ENCODE measurements around the gene MYPN.

The MYPN gene

DNA sequence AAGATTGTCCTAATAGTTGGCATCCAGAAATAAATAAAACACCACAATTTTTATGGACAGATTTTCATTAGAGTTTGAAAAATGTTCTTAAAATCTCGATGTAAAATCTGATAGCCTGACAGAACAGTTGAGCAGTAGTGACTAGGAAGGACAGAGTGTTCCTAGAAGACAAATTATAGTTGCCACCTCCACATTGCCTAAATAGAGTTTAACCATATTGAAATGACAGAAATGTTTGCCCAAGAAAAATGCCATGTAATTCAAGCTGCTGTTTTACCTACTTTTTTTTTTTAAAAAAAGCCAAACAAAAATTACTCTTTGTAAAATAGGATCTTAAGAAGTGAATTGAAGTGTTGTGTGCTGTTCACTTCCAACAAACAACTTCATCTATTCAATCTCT lies 25.3 kb upstream of the MYPN start:
- Mint-ChIP-seq H3K27ac (no peak overlapping the region), H3K9me3 (no peaks in the 10 kb centered on the region), H3K36me3 (ENCODE audit: low read depth) (no peaks in the 10 kb centered on the region), H3K4me3 (no peak overlapping the region), H3K27me3 (peaks cover 6% of the 10 kb centered on the region), H3K4me1 (peaks cover 4% of the 10 kb centered on the region)
- ATAC-seq (no peak), DNase-seq (no peak)

DNA sequence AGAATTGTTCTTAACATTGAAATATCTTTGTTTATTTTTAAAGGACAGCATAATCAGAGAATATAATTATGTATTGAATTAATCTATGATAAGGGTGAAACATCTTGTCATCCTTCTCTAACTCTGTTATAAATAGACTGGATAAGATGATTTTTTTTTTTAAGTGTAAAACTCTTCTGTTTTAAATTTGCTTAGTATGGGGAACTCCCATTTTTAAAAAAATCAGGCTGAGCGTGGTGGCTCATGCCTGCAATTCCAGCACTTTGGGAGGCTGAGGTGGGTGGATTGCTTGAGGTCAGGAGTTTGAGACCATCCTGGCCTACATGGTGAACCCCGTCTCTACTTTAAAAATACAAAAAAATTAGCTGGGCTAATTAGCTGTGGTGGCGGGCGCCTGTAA lies 24.8 kb upstream of the MYPN start:
- H3K4me1 Mint-ChIP-seq = peaks cover 4% of the 10 kb centered on the region
- no peaks in the 10 kb centered on the region for H3K9me3 Mint-ChIP-seq
- peaks cover 6% of the 10 kb centered on the region for H3K27me3 Mint-ChIP-seq
- H3K4me3 Mint-ChIP-seq = no peak overlapping the region
- ATAC-seq (no peak), DNase-seq (no peak)
- no peaks in the 10 kb centered on the region for H3K36me3 Mint-ChIP-seq (ENCODE audit: low read depth)
- H3K27ac Mint-ChIP-seq = no peak overlapping the region

DNA sequence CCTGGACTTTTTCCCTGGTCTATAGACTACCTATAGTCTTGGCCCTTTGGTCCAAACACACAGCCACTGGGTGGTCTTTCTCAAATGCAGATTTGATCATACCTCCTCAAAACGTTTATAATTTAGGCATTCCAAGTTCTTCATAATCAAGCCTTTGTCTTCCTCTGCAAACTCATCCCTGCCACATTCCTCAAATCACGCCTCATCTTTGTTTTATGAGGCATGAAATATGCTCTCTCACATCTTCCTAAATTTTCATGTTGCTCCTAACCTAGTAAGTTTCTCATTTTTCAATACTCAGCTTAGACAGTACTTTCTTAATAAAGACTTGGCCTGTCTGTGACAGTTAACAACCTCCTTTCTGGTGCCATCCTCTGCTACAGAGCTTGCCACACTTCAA lies 23.3 kb upstream of the MYPN start:
- no peak for ATAC-seq
- Mint-ChIP-seq H3K4me3 (no peak overlapping the region), H3K27ac (no peak overlapping the region), H3K4me1 (peaks cover 4% of the 10 kb centered on the region), H3K36me3 (ENCODE audit: low read depth) (no peaks in the 10 kb centered on the region), H3K9me3 (no peaks in the 10 kb centered on the region), H3K27me3 (peaks cover 6% of the 10 kb centered on the region)
- no peak for DNase-seq

DNA sequence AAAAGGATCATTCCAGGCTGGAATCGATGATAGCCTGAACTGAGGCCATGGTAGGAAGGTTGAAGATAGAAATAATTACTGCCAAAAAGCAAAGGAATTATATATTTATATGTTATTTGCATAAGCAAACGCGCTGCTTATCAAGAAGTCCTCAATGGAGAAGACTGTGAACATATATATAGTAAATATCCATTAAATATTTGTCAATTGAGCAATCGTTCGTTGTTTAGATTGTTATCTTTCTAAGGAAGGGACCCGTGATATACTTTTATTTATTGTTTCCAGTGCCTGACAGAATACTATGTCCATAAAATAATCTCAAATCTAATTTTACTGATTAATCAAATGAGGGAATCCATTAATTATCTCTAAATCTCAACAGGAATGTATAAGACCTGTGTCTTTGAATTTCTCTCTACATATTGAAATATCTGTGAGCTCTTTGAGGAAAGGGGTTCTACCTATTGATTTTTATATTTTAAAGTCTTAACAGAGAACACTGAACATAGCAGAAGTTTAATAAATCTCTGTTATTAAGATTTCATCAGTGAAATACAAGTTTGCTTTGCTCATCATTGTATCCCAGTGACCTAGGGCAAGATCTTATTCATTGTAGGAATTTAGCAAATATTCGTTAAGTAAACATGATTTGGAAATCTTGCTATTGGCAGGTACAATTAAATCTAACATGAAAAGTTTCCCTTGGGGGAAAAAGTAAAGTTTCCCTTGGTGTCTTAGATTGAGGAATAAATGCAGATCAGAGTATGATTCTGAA lies 22.2 kb upstream of the MYPN start:
- H3K4me3 Mint-ChIP-seq = no peak overlapping the region
- no peaks in the 10 kb centered on the region for H3K36me3 Mint-ChIP-seq (ENCODE audit: low read depth)
- H3K27me3 Mint-ChIP-seq = peaks cover 6% of the 10 kb centered on the region
- peaks cover 4% of the 10 kb centered on the region for H3K4me1 Mint-ChIP-seq
- H3K9me3 Mint-ChIP-seq = no peaks in the 10 kb centered on the region
- H3K27ac Mint-ChIP-seq = no peak overlapping the region
- DNase-seq (no peak), ATAC-seq (no peak)

DNA sequence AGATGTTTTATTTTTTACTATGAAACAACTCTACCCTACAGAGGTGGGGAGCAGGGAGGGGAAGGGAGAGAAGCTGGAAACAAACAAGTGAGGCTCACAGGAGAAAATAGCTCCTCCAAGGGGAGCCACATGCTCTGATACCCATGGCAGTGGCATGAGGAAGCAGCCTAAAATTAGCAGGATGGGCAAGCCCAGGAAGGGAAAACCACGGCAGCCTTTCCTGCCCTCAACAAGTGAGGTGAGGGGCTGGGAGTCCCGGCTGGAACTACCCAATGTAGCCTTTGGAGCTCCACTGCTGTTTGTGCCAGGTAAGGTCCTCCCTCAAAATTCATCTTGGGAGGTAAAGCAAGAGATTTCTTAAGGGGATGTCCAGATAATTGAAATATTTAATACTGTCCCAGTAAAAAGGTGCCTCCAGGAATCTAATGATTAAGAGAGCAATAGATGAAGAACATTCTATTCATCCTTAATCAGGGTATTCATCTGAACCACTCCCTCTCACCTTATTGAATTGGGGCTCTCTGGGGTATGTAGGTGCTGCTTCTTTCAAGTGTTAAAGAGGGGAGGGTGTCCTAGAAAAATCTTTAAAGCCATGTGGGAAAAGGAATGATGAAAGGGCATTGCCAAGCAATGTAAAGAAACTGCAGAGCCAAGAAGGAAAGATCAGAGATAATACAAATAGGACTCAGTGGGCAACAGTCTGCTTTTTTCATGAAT lies 21.4 kb upstream of the MYPN start:
- Mint-ChIP-seq H3K4me1 (peaks cover 4% of the 10 kb centered on the region), H3K27me3 (peaks cover 3% of the 10 kb centered on the region), H3K36me3 (ENCODE audit: low read depth) (no peaks in the 10 kb centered on the region), H3K9me3 (no peaks in the 10 kb centered on the region), H3K4me3 (no peak overlapping the region), H3K27ac (no peak overlapping the region)
- no peak for ATAC-seq
- no peak for DNase-seq

DNA sequence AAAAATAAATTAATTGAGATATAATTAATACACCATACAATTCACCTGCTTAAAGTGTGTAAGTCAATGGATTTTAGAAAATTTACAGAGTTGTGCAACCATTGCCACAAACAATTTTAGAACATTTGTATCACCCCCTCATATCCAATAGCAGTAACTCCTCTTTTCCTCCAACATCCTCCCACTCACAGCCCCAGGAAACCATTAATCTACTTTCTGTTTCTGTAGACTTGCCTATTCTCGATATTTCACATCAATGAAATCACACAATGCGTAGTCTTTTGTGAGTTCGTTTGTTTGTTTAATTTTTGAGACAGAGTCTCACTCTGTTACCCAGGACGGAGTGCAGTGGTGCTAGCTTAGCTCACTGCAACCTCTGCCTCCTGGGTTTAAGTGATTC lies 20.5 kb upstream of the MYPN start:
- H3K4me3 Mint-ChIP-seq = peak overlapping the region; percentile 51
- H3K27me3 Mint-ChIP-seq = peaks cover 3% of the 10 kb centered on the region
- no peak overlapping the region for H3K27ac Mint-ChIP-seq
- DNase-seq = no peak
- no peak for ATAC-seq
- no peaks in the 10 kb centered on the region for H3K36me3 Mint-ChIP-seq (ENCODE audit: low read depth)
- H3K4me1 Mint-ChIP-seq = peaks cover 4% of the 10 kb centered on the region
- H3K9me3 Mint-ChIP-seq = no peaks in the 10 kb centered on the region

DNA sequence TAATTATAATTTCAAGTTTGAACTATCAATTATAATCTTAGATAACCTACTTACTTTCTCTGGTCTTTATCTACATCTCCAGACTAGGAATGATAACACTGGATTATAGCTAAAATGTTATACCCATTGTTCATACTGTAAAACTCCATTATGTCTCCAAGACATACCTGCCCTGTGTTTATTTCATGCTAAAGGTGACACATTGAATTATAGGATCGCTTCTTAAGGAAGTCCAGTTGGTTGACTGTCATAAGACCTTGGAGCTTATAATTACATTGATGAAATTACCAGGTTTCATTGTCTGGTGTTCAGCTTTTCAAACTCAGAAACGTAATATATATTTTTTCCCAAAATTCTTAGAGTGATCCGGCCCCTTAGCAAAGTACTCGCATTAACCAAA lies 18.7 kb upstream of the MYPN start:
- peaks cover 4% of the 10 kb centered on the region for H3K27me3 Mint-ChIP-seq
- no peaks in the 10 kb centered on the region for H3K9me3 Mint-ChIP-seq
- no peak overlapping the region for H3K27ac Mint-ChIP-seq
- peaks cover 4% of the 10 kb centered on the region for H3K4me1 Mint-ChIP-seq
- no peak for DNase-seq
- no peaks in the 10 kb centered on the region for H3K36me3 Mint-ChIP-seq (ENCODE audit: low read depth)
- no peak overlapping the region for H3K4me3 Mint-ChIP-seq
- ATAC-seq = no peak

DNA sequence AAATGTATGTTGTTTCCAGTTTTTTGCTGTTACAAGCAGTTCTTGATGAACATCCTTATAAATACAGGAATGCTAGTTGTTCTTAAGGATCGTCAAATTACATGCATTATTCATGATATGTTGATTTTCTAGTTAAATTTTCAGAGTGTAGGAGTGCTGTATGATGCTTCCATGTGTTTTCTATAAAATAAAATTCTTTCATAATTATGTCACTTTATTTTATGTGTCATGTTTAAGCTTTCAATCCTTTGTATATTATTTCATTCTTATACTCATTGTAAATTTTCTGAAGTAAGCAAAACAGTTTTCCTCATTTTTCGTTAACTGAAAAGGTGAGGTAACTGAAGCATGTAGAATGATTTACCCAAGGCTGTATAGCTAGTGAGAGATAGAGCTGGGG lies 16.8 kb upstream of the MYPN start:
- Mint-ChIP-seq H3K4me3 (no peak overlapping the region), H3K27me3 (peaks cover 2% of the 10 kb centered on the region), H3K36me3 (ENCODE audit: low read depth) (no peaks in the 10 kb centered on the region), H3K9me3 (no peaks in the 10 kb centered on the region), H3K4me1 (peaks cover 4% of the 10 kb centered on the region), H3K27ac (no peak overlapping the region)
- ATAC-seq (no peak), DNase-seq (no peak)

DNA sequence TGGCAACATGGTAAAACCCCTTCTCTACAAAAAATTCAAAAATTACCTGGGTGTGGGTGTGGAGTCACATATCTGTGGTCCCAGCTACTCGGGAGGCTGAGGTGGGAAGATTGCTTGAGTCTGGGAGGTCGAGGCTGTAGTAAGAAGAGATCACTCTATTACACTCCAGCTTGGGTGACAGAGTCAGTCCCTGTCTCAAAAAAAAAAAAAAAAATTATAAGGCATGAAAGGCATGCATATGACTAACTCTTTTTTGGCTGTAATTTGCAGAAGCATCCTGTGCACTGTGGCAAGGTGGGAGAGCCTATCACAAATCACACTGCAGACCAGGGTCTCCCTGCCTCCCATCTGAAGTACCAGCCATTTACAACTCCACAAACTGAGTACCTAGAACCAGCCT lies 14.1 kb upstream of the MYPN start:
- Mint-ChIP-seq H3K4me1 (no peaks in the 10 kb centered on the region), H3K9me3 (no peaks in the 10 kb centered on the region), H3K4me3 (no peak overlapping the region), H3K36me3 (ENCODE audit: low read depth) (no peaks in the 10 kb centered on the region), H3K27ac (no peak overlapping the region), H3K27me3 (peaks cover 2% of the 10 kb centered on the region)
- ATAC-seq (no peak), DNase-seq (no peak)

DNA sequence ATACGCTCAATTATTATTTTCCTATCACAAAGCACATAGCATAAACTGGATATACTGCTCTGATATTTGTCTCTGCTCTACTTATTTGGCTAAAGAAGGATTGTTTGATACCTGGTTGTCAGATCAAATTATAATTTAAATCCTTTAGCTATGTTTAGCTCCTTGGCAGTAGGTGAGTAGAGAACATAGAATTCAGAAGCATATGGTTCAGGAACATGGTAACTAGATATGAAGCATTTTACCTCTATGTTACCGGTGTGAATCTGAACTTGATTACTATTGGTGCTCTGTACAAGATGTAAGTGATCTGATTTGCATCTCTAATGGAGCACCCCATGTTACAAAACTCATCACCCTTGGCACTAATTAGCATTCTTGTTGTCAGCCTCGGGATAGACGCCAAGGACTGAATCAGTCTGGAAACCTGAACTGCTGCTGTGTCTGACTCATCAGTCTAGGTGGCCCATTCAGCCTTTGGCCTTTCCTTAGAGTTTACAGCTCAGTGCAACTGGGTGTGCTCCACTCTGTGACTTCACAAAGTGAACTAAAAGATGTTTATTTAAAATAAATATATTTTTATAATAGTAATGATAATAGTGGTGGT lies 12.3 kb upstream of the MYPN start:
- H3K4me3 Mint-ChIP-seq = no peak overlapping the region
- no peaks in the 10 kb centered on the region for H3K4me1 Mint-ChIP-seq

DNA sequence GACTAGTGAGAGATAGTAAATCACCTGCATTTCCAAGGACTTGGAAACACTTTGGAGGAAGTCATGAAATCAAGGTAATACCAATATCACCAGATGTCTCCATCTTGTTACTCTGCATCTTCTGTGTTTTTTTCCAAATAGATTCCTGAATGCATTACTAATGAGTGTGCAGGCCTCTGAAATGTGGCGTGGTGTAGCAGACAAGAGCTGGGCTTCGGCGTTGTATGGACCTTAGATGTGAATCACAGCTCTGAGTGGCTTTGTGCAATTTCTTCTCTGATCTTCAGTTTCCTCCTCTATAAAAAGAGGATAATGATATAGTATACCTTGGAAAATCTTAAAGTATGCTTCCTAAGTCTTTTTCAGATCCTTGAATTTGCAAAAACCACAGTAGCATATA lies 9.6 kb upstream of the MYPN start:
- H3K27me3 Mint-ChIP-seq = peaks cover 2% of the 10 kb centered on the region
- DNase-seq = no peak
- no peaks in the 10 kb centered on the region for H3K36me3 Mint-ChIP-seq (ENCODE audit: low read depth)
- no peak for ATAC-seq
- H3K27ac Mint-ChIP-seq = no peak overlapping the region
- H3K4me3 Mint-ChIP-seq = no peak overlapping the region
- no peaks in the 10 kb centered on the region for H3K9me3 Mint-ChIP-seq
- no peaks in the 10 kb centered on the region for H3K4me1 Mint-ChIP-seq

More for the DNA sequence above, 12.3 kb upstream of the MYPN start:
- no peak overlapping the region for H3K27ac Mint-ChIP-seq
- H3K36me3 Mint-ChIP-seq (ENCODE audit: low read depth) = no peaks in the 10 kb centered on the region
- ATAC-seq (no peak), DNase-seq (no peak)
- no peaks in the 10 kb centered on the region for H3K9me3 Mint-ChIP-seq
- peaks cover 2% of the 10 kb centered on the region for H3K27me3 Mint-ChIP-seq

DNA sequence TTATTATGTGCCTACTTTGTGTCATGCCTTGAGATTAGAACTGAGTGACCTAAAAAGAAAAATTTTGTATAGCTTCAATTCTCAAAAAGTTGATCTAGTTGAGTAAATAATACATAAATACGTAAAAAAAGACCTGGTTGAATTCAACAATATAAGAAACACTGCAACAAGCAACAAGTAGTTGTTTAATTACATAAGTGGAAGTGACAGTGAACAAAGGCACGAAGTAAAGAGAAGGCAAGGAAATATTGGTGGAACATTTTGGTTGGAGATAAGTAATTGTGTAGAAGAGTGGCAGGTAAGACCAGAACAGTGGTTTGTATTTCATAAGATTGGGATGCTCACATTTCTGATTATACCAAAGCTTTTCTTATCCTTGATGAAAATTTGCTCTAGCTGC lies 8.2 kb upstream of the MYPN start:
- H3K27me3 Mint-ChIP-seq = no peaks in the 10 kb centered on the region
- H3K36me3 Mint-ChIP-seq (ENCODE audit: low read depth) = no peaks in the 10 kb centered on the region
- H3K27ac Mint-ChIP-seq = no peak overlapping the region
- ATAC-seq = no peak
- no peaks in the 10 kb centered on the region for H3K4me1 Mint-ChIP-seq
- H3K9me3 Mint-ChIP-seq = no peaks in the 10 kb centered on the region
- no peak overlapping the region for H3K4me3 Mint-ChIP-seq
- no peak for DNase-seq

DNA sequence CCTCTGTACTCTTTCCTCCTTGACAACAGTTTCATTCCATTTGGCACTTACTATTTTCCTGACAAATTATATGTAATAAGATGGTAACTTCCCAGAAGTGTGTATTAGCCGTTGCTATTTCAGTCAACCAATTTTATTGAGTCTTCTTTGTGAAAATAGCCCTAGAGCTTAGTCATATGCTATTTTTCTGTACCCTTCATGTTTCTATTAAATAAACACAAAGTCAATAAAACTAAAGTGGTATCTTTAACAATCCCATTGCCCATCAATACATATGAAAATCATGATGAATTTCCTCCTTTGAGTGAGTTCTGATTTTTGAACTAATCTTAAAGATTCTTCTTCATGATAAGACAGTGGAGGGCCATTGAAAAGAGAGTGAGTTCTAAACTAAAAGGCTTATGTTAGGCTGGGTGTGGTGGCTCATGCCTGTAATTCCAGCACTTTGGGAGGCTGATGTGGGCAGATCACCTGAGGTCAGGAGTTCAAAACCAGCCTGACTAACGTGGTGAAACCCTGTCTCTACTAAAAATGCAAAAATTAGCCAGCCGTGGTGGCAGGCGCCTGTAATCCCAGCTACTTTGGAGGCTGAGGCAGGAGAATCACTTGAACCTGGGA lies 5.9 kb upstream of the MYPN start:
- H3K27ac Mint-ChIP-seq = no peak overlapping the region
- H3K4me1 Mint-ChIP-seq = no peaks in the 10 kb centered on the region
- no peak for DNase-seq
- ATAC-seq = no peak
- no peaks in the 10 kb centered on the region for H3K27me3 Mint-ChIP-seq
- no peak overlapping the region for H3K4me3 Mint-ChIP-seq
- H3K9me3 Mint-ChIP-seq = no peaks in the 10 kb centered on the region
- H3K36me3 Mint-ChIP-seq (ENCODE audit: low read depth) = no peaks in the 10 kb centered on the region

DNA sequence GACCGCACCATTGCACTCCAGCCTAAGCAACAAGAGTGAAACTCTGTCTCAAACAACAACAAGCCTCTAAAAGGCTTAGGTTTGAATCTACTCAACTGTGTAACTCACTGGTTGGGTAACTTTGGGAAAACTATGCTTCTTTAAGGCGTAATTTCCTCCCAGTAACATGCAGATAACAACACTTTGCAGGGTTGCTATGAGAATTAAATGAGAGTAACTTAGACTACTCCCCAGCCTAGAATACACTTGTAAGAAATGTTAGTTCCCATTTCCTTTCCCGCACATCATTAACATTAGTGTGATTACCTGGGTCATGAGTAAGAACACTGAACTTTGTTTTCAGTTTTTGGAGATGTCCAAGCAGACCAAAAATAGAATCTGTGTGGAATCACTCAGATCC lies 5.4 kb upstream of the MYPN start:
- ATAC-seq = no peak
- no peak for DNase-seq
- Mint-ChIP-seq H3K4me3 (no peak overlapping the region), H3K9me3 (no peaks in the 10 kb centered on the region), H3K27ac (no peak overlapping the region), H3K4me1 (no peaks in the 10 kb centered on the region), H3K27me3 (no peaks in the 10 kb centered on the region), H3K36me3 (ENCODE audit: low read depth) (no peaks in the 10 kb centered on the region)

DNA sequence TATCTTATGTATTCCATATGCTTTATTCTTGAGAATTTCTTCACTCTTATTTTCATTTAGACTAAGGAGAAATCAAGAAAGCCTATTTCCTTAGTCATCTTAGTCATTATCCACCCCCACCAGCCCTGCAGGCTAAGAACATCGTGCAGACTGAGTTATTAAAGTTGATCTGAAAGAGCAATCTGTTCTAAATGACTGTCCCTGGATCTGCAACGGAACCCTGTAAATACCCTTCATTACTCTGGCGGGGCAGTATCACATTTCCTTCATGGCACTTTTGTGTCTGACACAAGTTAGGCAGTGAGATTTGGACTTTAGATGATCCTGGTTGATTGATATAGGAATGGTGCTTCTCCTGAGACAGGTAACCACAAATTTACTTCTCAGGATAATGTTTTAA lies 3.5 kb upstream of the MYPN start:
- Mint-ChIP-seq H3K4me1 (no peaks in the 10 kb centered on the region), H3K9me3 (no peaks in the 10 kb centered on the region), H3K36me3 (ENCODE audit: low read depth) (no peaks in the 10 kb centered on the region), H3K27me3 (peaks cover 1% of the 10 kb centered on the region), H3K27ac (no peak overlapping the region), H3K4me3 (no peak overlapping the region)
- DNase-seq = no peak
- ATAC-seq = no peak
